Neural cell (in vitro differentiated cells): ENCODE measurements around the gene VEPH1.

ENCODE experiments used
- CTCF ChIP-seq: fragments of 450-650 bp; IDR thresholded peaks from 2 replicates; pipeline ENCODE4 v1.5.1; 2014; ENCODE audit warnings: antibody characterized with exemption, mild to moderate bottlenecking, moderate library complexity; ENCODE audit not compliant: poor library complexity, severe bottlenecking
- RAD21 ChIP-seq: fragments of 450-650 bp; conservative IDR thresholded peaks from 2 replicates; pipeline ENCODE4 v1.6.1; 2014; ENCODE audit warnings: antibody characterized with exemption, mild to moderate bottlenecking, moderate library complexity

- TF ChIP-seq CTCF (no peak), RAD21 (no peak)
Observed at GRCh38 chr3:157285141-157285540, 218.1 kb downstream of the VEPH1 start.
